Measurements from ENCODE around the gene PDZD7. TPM values are rescaled to one million over a fixed set of nuclear protein-coding genes. Genes with fewer than 3 reads are reported as not detected.
A peak's percentile ranks its signal among the peaks of the same experiment; 100 is the strongest.

PDZD7 gene
- total RNA-seq, 1 donor from 2014 or later, result 0.17 TPM

GRCh38 chr10:101007915-101008822 is 22.8 kb downstream of the PDZD7 start:
- ATAC-seq, result no peak
- no peak for DNase-seq
- intact Hi-C loops (cut with micrococcal nuclease), result no loop called here

- ATAC-seq (peak; percentile 41), DNase-seq (no peak)
- intact Hi-C loops (cut with micrococcal nuclease), result no loop called here
These were observed 23.7 kb downstream of the PDZD7 start for GRCh38 chr10:101007099-101007711.

- intact Hi-C loops (cut with micrococcal nuclease), result no loop called here
- DNase-seq (no peak), ATAC-seq (peak; percentile 2)
These were observed 24.3 kb downstream of the PDZD7 start for GRCh38 chr10:101006593-101007098.

- intact Hi-C loops (cut with micrococcal nuclease), result no loop called here
These were observed 24.9 kb downstream of the PDZD7 start for GRCh38 chr10:101005869-101006567.

DNA sequence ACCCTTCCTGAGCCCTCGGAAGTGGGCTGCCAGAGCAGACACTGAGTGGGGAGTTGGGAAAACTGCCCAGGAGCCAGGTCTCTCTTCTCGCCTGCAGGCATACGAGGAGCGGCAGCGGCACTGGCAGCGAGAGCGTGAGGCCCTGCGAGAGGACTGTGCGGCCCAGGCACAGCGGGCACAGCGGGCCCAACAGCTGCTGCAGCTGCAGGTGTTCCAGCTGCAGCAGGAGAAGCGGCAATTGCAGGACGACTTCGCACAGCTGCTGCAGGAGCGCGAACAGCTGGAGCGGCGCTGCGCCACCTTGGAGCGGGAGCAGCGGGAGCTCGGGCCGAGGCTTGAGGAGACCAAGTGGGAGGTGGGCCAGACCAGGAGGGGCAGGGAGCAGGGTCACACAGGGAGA is 25.6 kb downstream of the PDZD7 start:
- intact Hi-C loops (cut with micrococcal nuclease), result no loop called here
- DNase-seq (no peak), ATAC-seq (no peak)

More at GRCh38 chr10:101005869-101006567, 24.9 kb downstream of the PDZD7 start:
- no peak for ATAC-seq
- no peak for DNase-seq

GRCh38 chr10:101003639-101004206 is 27.2 kb downstream of the PDZD7 start:
- no peak for ATAC-seq
- DNase-seq, result no peak

GRCh38 chr10:101002456-101002855 is 28.5 kb downstream of the PDZD7 start:
- ATAC-seq (no peak), DNase-seq (no peak)
- intact Hi-C loops (cut with micrococcal nuclease), result no loop called here

More at GRCh38 chr10:101003639-101004206, 27.2 kb downstream of the PDZD7 start:
- intact Hi-C loops (cut with micrococcal nuclease), result no loop called here

DNA sequence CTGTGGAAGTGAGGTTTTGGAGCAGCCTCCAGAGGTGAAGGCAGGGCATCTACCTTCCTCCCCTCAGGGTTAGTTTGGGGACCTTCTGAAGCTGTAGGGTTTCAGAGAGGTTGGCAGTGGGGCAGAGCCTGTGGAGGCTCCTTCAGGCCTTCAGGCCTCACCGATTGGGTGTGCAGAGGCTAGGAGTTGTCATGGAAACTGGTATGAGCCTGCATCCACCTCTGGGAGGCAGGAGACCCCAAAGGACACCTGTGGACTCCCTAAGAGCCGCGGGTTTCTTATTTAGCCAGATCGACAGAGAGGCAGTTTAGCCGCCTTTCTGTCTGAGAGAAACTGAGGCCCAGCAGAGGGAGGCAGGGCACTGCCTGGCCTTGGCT is 29.3 kb downstream of the PDZD7 start:
- intact Hi-C loops (cut with micrococcal nuclease), result no loop called here
- ATAC-seq (no peak), DNase-seq (no peak)

DNA sequence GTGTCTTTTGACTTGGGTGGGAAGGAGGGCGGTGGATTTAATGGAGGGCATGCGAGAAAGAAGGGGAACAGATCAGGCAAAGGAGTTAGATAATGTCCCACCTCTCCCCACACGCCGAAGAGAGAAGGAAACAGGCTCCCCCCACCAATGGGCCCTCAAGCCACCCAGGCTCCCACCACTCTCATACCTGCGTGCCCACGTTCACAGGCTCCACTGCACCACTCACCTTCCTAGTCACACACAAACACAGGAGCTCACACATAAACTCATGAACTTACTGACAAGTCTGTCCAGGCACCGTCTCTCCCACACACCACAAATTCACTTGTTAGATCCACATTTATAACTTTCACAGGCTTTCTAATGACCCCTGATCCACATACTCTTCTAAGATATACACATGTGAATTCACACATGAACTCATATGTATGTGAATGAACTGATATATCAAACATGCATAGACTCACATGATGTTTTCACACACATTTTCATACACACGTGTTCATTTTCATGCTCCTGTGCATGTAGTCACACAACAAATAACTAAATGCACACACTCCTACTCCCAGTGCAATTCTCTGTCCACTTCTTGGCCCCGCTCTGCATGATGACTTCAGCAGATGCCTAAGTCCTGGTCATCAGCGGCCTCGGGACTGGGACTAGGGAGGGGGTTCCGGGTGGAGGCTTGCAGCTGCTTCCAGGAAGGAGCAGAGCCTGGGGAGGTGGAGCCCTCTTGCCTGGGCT is 29.8 kb downstream of the PDZD7 start:
- ATAC-seq (peak; percentile 28), DNase-seq (peak; percentile 89)
- intact Hi-C loops (cut with micrococcal nuclease), result no loop called here

DNA sequence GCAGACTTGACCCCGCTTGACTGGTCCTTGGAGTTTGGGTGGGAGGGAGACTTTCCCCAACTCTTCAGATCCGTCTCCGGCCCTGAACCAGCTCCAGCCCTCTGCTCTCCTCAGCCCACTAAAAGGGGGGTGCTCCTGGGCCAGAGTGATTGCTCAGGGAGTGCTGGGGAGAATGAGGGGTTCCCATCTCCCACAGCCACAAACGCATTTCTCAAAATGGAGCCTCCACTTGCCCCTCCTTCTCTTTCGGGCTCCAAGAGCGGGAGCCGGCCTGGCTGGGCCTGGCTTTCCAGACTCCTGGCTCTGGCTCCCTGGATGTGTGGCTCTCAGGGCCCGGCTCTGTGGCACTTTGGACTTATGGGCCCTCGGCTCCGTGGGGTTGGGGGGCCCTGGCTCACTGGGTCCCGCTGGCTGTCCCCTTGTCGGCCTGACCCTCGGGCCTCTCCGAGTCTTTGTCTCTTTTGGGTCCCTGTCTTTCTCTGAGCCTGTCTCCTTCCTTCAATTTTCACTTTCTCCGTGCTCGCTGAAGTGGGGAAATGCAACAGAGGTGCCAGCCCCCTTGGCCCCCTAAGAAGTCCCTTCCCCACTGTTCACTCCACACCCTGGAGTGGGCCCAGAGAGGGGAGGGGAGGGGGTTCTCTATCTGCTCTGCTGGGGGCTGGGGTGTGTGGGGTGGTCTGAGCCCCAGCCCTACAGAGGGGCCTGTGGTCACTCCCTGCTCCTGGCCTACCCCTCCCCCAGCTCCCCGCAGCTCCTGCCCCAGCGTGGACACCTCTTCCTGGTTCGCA is 30.6 kb downstream of the PDZD7 start:
- ATAC-seq, result no peak
- peak; percentile 67 for DNase-seq
- intact Hi-C loops (cut with micrococcal nuclease), result no loop called here

- no peak for ATAC-seq
- no peak for DNase-seq
- intact Hi-C loops (cut with micrococcal nuclease), result no loop called here
These were observed 31.2 kb downstream of the PDZD7 start, which contains the start of gene LZTS2 for GRCh38 chr10:100999742-101000126. Gene LZTS2 (plus strand): TSS chr10:100999808. CDS start chr10:101002539, 2,731 bp downstream.

- intact Hi-C loops (cut with micrococcal nuclease), result no loop called here
- peak; percentile 92 for DNase-seq
- peak; percentile 76 for ATAC-seq
These were observed 31.8 kb downstream of the PDZD7 start for GRCh38 chr10:100998991-100999741.

DNA sequence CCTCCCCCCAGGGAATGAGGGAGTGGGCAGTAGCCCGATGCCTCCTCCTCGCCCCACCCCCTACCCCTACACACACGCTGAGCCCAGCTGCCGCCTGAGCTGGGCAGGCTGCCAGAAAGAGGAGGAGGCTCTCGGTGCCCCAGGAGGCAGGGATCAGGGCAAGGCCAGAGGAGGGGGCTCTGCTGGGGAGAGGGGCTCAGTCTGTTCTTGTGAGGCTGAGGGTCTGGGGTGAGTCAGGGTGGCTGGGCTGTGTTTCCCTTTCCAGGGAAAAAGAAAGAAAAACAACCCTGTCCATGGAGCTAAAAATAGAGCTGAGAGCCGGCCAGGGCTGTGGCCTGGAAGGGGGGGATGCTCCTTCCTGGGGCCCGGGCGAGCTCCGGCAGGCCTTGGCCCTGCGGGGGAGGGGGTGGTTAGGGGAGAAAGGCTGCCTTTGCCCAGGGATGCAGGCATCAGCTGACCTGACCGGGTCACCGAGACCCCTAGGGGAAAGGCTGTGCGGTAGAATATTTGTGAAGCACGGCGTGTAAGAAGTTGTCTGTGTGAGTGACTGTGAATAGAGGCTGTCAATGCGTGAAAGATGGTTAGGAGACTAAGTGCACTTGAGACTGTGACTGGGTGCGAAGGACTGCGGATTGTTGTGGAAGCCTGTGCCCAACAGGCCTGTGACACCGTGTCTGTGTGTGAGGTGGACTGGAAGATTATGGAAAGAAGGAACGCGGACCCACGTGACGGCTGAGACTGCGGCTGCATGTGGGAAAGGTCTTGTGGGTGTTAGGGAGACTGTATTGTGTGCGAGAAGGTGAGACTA is 32.5 kb downstream of the PDZD7 start:
- intact Hi-C loops (cut with micrococcal nuclease), result no loop called here
- peak; percentile 67 for ATAC-seq
- peak; percentile 90 for DNase-seq

DNA sequence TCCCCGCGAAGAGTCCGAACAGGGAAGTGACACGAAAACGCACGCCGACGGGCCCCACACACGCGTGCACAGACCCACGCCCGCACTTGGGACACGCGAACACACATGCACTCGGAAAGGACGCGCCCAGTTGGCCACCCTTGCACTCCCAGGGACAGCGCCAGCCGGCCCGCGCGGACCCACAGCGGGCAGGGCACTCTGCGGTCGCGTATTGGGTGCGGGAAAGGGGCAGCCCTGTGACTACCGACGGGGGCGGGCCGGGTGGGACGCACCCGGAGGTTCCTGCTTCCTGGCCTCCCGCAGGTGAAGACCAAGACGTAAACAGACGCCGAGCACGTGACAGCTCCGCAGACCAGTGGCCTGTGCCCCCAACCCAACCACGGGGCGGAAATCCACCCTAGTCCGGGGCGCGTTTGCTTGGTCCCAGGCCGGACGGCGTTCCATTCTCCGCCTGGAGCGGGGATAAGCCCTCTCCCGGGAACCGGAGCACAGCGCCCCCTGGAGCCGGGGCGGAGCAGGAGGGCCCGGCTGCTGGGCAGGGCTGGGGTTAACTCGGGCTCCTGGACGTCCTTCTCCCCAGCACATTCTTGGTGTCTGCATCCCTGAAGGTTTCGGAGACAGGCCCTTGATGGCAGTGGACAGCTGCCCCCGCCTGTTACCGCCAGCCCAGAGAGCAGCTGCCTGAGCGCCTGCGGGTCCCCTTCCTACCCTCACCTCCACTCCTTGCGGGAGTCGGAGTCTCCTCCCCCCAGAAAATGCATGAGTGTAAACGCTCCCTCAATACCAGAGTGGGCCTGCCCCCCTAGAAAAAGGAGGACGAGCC is 33.4 kb downstream of the PDZD7 start:
- DNase-seq, result peak; percentile 88
- intact Hi-C loops (cut with micrococcal nuclease), result no loop called here
- ATAC-seq, result peak; percentile 52

- intact Hi-C loops (cut with micrococcal nuclease), result no loop called here
- DNase-seq, result peak; percentile 60
- ATAC-seq, result peak; percentile 0
These were observed 34.1 kb downstream of the PDZD7 start for GRCh38 chr10:100996678-100997359.

Measured in left ventricle myocardium superior (tissue), 1 donor.